DMS79 (cell line): Measurements from ENCODE around the gene C8A.

Experiments
- DNase-seq: peaks from one replicate; lab custom pipeline; 2025; lab: John Stamatoyannopoulos, UW

The C8A gene

DNA sequence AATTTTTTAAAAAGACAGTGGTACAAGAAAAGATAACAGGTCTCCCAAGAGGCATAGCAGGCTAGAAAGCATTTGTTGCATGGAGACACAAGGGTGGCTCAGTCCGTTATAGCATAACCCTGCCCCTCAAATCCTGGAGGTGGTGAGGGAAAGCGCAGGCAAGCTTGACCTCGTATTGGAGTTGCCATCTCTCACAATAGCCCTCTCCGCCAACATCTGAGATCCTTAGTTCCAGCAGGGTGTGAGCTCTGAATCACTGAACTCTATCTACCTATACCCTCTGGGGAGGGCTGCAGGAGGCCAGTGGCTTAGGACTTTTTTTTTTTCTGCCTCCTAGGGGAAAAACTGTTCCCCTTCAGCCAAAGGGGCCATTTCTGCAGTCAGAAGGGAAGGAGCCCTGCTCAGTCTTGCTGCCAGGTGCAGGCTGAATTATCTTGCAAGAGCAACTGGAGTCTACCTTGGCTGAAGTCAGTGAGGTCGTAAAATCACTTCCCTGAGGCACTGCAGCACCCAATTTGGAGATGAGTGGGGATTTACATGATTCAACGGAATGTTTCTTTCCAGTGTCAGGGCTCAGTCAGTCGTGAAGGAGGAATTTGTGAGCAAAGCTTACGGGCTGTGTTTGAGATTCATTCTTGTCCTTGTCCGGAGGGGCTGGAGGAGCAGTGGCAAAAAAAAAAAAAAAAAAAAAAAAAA lies 17.2 kb upstream of the C8A start:
- DNase-seq: no peak

DNA sequence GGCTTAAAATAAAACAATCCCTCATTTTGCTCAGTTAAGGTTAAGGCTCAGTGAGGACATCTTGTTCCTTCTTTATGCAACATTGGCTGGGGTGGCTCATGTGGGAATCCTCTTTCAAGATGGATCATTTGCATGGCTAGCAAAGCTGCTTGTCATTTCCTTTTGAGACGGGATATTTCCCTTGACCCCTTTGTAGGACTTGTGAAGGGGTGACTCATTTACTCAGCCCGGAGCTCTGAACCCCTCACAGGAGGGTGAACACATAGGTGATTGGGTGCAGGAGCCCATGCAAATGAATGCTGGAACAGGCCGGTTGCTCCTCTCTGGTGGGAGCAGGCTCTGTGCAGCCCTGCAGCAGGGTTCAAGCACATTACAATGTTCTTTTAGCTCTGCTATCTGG lies 15.8 kb upstream of the C8A start:
- no peak for DNase-seq

DNA sequence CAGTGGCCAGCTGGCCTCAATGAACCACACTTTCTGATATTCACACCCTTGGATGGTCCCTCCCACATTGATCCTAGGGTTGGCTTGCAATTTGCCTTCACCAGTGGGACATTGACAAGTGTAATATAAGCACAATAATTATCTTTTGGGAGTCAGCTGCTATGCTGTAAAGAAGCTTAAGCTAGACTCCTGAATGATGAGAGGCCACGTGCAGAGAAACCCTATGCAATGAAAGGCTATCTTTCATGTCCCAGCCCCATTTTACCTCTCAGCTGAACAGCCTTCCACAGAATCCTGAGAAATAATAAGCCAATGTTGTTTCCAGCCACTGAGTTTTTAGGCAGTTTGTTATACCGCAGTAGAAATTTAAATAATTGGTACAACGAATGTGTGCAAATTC lies 11.1 kb upstream of the C8A start:
- no peak for DNase-seq

DNA sequence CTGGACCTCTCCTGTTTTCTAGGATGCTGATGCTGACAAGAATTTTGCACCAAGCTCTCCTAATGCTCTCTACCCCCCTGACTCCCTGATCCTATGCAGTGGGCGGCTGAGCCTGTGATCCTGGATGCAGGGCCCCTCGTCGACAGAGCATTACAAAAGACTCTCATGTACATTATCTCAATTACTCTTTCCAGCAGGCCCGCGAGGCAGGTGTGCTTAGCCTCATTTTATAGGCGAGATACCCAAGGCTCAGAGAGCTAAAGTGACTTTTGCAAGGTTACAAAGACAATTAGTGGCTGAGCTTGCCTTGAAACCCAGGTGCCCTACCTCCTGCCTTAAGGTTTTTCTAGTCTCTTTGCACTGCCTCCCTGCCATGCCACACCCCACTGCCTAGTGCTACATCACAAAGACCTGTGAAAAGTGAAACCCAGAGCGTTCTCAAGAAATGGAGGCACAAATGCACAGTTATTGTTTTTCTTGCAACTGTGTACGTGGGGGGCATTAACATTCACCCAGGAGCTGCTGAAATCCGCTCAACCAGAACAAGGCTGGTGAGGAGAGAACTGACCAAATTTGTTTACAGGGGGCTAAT lies 10.0 kb upstream of the C8A start:
- DNase-seq: no peak

DNA sequence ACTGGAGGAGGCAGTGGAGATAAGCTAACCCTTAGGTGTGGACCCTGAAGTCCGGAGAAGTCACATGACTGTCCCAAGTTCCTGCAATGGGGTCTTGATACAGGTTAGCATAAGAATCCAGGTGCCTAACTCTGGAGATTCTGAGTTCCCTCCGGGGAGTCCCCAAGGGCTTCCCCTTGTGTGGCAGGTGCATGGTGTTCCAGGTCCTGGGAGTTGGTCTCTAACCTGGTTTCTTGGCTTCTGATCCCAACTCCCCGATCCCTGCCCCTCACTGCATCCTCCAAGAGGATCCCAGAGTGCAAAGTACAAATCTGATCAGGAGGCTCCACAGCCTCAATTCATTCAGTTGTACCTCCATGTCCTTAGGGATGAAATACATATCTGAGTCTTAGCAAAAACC lies 9.3 kb upstream of the C8A start:
- no peak for DNase-seq

DNA sequence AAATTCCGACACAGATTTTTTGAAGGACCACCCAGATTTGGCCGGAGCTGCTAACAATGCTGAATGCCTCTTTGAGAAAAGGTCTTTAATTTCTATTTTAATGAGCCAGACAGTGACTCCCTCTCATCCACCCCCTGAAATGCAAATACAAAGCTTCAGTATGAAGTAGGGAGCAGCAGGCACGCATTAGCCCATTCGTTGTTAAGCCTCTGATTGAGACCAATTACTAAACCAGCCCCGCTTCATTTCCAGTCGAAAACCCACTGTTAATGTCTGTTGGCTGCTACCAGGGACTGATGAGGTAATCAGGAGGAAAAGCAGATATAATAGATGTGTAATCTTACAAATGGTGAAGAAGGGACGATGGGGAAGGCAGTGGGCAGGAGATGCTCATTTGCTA lies 4.8 kb upstream of the C8A start:
- DNase-seq: no peak

DNA sequence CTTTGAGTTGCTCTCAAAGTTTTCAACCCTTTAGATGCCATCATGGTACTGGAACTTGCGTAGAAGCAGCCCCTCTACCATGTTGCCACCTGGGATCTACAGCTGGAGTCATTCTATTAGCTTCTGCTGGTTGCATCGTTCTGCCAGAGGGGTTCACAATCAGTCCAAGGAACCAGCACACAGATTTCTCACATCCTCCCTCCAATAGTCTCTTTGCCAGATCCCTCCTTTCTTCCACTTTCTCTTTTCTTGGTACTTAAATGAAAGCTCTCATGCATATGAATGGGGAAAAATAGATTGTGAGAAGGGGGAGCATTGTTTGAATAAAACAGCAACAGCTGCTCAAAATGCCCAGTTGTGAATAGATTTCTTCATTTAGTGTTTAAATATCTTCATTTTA lies 4.2 kb upstream of the C8A start:
- no peak for DNase-seq

DNA sequence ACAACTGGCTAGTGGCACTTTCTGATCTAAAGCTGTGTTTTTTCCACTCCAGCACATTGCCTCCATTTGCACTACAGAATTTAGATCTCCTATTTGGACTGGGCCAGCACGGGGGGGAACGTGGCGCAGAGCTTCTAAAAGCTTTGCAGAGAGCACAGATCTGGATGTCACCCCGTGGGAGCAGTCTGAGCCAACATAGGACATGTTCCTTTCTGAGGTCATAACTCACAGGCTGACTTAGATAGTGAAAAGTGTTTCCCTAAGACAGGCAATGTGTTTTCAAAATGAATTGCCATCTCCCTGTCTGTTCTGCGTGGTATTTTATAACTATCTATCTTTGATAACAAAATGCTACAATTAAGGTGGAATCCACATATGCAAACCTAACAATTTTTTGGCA lies 3.7 kb upstream of the C8A start:
- DNase-seq: no peak

DNA sequence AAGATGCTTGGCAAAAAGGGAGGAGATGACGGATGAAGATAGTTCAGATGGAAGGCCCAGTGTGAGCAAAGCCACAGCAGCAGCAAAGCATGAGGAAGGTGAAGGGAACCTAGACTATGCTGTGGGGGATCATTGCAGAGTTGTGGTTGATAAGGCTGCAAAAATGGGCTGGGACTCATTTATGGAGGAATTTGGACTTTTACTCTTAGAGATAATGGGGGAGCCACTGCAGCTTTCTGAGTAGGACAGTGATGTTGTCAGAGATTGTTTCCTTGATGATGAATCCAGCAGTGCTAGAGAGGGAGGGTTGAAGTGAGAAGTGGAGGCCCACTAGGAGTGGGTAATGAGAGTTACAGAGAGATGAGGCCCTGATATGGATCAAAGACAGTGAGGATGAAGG lies 2.1 kb upstream of the C8A start:
- no peak for DNase-seq

DNA sequence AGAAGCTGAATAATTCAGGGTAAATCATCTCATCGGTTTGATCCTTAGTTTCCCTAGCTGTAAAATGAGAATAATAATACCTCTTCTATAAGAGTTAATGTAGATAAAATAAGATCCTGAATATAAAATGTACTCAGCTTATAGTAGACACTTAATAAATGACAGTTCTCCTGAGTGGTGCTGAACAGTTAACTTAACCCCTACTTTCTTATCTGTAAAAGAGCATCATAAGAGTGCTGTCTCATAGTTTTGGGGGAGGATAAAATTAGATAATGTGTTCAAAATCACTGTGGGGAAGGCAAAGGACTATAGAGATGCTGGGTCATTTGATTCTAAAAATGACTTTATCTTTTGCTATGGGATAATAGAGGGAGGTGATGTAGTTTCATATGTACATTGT lies 593 bp downstream of the C8A start:
- no peak for DNase-seq

DNA sequence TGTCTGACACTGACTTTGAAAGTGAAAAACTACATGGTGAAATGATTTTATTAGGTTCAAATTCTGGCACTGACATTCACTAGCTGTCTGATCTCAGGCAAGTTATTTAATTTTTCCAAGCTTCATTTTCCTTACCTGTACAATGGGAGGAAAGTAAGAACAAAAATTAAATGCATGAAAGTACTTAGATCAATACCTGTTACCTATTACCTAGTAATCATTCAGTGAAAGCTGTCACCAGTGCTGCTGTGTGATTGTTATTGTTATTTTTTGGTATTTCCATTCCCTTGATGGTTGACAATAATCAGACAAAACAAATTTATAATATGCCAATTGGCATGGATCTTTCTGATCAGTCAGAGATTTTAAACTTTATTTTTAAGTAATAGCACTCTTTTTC lies 1.6 kb downstream of the C8A start:
- no peak for DNase-seq

DNA sequence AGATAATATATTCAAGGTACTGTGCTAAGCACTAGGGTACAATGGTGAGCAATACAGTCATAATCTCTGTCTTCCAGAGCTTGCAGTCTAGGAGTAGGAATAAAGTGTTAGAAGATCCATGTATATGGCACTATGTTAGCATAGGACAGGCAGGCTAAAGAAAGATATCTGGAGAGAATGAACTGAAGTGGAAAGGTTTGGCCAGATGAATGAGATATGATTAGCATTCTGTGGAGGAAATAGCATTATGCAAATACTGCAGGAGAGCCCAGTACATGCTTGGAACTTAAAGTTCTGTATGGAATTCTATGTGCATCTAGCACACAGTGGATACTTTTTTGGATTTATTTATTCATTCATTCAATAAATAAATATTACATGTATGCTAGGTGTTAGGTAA lies 4.7 kb downstream of the C8A start:
- no peak for DNase-seq

DNA sequence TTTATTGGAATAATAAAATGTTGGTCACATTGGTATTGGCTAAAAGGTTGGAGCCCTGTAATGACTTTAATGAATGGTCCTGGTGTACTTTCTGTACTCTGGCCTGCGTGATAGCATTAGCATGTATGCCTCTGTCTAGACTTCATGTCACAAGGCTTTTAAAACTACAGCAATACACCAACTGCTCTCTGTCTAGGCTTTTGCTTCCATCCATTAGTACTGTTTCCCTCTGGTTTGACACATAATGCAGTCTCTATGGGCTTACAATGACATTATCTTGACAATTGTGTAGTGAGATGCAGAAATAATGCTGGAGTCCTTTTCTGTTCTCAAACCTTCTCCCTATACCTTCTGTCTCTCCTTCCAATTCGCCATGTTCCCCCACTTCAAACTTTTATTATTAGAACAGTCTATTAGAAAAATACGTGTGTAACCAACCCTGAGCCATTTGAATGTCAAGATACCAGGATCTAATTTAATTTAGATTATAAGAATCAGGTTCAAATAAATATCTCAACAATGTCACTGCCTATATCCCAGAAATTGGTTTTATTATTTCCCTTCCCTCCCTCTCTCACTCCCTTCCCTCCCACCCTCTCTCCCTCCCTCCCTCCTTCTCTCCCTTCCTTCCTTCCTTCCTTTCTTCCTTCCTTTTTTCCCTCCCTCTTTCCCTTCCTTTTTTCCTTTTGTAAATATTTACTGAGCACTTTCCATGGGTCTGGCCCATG lies 8.8 kb downstream of the C8A start:
- no peak for DNase-seq

DNA sequence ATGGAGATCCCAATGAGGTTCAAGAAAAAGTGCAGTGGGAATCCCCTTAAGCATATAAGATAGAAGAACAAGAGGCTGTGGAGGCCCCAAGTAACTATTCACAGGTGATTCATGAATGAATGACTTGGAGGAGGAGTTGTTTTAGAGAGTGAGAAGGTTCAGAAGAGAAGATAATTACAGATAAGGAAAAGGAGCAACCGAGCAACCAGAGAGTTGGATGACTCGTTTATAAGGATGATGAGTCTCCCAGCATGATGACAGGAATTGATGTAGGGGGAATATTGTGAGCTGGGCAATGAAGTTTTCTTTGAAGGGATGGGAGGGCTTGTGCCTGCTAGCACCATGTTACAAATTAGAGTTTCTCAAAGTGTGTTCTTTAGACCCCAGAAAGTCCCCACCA lies 9.8 kb downstream of the C8A start:
- DNase-seq: no peak

DNA sequence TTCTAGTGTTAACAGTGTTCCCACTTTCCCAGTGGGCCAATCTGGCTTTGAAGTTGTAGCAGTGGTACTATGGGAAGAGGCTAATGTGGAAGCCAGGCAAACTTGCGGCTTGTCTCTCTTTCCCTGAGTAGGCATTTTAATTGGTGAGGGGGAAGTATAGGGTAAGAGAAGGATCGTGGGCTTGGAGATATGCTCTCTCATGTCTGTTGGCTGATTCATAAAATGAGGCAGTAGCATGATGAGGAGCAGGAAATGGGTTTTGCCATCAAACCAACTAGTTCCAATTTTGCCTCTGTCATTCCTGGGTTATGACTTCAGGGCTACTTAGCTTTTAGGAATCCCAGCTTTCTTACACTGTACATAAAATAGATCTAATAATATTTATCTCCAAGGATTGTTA lies 12.1 kb downstream of the C8A start:
- DNase-seq: no peak

DNA sequence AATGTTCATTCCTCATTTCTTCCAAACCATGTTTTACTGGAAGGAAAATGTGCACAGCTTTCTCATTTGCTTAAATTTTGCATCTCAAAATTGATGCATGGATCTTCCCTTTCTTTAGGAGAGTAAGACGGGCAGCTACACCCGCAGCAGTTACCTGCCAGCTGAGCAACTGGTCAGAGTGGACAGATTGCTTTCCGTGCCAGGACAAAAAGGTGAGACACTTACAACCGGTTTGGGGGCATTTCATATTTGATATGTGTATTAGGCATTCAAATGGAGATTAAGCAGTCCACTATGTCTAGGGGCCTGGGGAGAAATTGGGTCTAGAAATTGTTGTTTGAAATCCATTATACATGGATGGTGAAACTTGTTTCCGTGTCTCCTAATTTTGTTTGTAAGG lies 12.9 kb downstream of the C8A start:
- DNase-seq: no peak

DNA sequence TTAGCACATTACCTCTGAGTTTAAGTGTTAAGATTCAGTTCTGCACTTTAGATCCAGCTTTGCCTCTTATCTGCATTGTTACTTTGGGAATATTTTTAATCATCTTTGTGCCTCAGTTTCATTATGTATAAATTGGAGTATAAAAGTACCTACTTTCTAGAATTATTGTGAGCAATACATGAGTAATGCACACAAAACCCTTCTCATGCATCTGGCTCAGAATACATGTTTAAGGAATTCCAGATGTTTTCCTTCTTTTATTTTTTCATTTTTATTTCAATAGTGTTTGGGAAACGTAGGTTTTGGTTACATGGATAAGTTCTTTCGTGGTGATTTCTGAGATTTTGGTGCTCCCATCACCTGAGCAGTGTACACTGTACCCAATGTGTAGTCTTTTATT lies 14.2 kb downstream of the C8A start:
- DNase-seq: no peak

DNA sequence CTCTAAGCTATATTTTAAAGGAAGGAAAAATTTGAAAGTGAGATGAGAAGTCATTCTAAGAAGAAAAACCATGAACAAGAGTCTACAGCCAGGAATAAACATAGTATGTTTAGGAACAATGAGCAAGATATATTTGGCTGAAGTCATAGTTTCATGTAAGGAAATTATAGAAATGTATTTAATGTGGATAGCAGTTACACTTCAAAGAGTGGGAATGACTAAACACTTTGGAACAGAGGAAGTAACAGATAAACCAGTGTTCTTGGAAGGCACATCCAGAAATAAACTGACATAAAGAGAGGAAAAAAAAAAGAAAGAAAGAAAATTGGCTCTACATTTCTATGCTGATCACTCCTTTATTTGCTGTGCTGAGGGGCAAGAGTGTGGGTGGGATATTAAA lies 18.0 kb downstream of the C8A start:
- DNase-seq: no peak

DNA sequence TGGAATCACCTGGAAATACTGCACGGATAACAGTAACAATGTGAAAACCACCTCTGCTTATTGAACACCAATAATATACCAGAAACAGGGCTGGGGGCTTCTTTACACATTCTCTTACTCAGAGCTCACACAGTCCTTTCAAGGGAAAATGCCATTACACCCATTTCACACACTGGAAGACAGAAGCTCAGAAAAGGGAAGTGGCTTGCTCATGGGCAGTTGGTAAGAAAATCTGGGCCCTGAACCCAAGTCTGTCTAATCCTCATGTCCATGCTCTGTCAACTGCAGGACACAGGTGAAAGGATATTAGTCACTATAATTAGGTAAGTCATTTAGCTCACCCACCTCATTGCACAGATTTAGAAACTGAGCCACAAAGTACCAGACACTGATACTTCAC lies 18.6 kb downstream of the C8A start:
- DNase-seq: no peak

DNA sequence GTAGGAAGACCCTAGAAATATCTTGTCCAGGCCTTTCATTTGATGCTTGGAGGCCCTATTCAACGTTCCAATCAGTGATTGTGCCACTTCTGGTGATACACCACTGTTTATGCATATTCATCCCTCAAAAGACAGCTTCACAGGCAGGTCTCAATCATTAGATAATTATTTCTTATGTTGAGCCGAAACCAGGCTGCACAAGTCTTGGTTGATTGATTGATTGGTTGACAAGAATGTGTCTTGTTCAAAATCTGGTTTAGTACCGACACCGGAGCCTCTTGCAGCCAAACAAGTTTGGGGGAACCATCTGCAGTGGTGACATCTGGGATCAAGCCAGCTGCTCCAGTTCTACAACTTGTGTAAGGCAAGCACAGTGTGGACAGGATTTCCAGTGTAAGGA lies 20.1 kb downstream of the C8A start:
- no peak for DNase-seq

DNA sequence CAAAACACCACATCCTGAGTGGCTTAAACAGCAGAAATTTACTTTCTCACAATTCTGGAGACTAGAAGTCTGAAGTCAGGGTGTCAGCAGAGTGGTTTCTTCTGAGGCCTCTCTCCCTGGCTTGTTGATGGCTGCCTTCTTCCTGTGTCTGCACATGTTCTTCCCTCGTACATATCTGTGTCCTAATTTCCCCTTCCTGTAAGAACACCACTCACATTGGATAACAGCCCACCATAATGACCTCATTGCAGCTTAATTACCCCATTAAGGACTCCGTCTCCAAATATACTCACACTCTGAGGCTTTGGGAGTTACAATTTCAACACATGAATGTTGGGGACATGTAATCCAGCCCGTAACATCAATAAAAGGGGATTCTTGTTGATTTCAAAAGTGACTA lies 23.4 kb downstream of the C8A start:
- DNase-seq: no peak

DNA sequence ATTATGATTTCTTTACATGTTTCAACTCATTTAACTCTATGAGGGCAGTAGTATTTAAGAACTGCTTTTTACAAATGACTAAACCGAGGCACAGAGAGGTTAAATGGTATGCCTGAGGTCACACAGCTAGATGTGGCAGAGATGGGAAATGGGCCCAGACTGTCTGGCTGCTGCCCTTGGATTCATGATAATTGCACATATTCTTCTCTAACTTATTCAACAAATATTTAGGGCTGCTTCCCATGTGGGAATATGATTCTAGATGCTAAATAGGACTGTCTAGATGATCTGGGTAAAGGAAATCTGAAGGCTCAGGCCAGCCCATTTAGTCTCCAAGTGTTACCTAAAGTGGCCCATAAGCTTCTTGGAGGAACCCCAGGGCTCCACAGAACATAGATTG lies 26.2 kb downstream of the C8A start:
- no peak for DNase-seq

DNA sequence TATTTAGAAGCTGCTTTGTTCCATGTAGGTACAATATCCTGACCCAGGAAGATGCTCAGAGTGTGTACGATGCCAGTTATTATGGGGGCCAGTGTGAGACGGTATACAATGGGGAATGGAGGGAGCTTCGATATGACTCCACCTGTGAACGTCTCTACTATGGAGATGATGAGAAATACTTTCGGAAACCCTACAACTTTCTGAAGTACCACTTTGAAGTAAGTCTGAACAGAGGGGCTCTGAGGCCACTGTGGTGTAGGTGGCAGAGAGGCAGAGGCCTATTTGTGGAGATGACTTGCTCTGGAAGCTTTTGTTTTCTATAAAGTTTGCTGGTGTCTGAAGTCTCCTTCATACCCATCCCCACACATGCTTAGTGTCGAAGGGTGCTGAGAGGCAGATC lies 26.8 kb downstream of the C8A start:
- no peak for DNase-seq

DNA sequence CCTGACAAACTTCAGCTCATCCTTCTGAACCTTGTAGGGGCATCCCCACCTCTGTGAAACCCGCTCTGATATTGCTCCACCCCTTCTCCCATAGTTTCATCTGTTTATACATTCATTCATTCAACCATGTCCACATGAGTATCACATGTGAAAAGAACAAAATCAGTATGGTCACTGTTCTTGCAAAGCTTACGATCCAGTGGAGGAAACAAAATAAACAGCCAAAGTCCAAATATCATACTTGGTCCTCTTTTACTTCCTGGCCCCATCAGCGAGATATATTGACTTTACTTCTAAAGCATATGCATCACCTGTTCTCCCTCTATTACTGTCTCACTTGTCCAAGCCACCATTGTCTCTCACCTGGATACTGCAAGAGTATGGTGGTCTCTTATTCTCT lies 35.6 kb downstream of the C8A start:
- DNase-seq: no peak
